ENCODE measurements around the gene GCNT2.

DNA sequence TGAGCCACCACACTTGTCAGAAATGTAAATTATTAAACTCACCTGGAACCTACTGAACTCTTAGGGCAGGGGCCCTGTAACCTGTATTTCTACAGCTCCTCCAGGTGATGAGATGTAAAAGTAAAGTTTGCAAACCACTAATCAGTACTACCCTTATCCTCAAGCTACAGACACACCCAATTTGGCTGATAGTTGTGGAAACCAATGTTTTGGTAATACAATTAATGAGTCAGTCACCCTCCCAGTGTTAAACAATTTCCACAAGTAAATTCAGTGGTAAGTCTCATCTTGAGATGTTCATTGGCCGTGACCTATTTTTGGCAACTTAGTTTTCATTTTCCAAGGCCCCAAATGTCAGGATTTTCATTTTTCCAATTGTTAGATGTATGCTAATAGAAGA is 29.6 kb downstream of the GCNT2 start:
- TF ChIP-seq POLR2AphosphoS5 (IDR thresholded peaks at IDR 0.05; ENCODE audit: low read depth, low read length) = no peak
- TF ChIP-seq POLR2A (IDR thresholded peaks at IDR 0.05; ENCODE audit: low read depth, low read length) = no peak
